HCEC 1CT (cell line): Measurements from ENCODE around the gene SOS1.
A peak's percentile ranks its signal among the peaks of the same experiment; 100 is the strongest.
"Not testable (repeated sequence)": the region's sequence is repeated elsewhere in the genome, so short reads cannot be mapped to it uniquely, and the experiment has no call there.

Source experiments
- DNase-seq: peaks from one replicate; pipeline ENCODE4 v3.0.0-alpha.2; 2017

The SOS1 gene

DNA sequence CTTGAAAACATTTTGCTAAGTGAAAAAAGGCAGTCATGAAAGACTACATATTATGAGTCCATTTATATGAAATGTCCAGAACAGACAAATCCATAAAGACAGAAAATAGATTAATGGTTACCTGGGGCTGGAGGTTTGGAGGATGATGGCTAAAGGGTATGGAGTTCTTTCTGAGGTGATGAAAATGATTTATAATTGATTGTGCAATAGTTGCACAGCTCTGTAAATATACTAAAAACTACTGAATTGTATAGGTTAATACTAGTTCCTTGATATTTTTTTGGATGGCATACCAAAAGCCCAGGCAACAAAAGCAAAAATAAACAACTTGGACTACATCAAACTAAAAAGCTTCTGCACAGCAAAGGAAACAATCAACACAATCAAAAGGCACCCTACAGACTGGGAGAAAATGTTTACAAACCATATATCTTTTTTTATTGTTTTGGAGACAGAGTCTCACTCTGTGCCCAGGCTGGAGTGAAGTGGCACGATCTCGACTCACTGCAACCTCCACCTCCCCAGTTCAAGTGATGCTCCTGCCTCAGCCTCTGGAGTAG is 21.5 kb downstream of the SOS1 start:
- DNase-seq, result no peak

DNA sequence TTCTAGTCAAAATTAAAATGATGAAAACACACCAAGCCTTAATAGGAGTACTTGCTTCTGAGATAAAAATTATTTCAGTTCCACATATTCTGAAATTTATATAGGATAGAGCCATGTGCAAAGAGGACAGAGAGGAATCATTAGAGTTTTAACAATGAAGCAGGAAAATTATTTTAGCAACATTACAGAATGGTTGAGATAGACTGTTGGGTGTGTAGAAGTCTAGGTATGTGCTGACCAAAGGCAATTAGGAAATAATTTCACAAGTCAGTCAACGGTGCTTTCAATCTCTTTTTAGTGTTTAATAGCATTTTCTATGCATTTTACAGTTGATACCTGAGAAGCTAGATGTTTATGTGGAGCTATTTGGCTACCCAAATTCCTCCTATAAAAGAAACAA is 25.2 kb downstream of the SOS1 start:
- DNase-seq, result no peak

GRCh38 chr2:39094717-39095363 is 26.0 kb downstream of the SOS1 start:
- peak; percentile 70 for DNase-seq

- DNase-seq, result no peak
Observed at GRCh38 chr2:39093218-39093898, 27.5 kb downstream of the SOS1 start.

DNA sequence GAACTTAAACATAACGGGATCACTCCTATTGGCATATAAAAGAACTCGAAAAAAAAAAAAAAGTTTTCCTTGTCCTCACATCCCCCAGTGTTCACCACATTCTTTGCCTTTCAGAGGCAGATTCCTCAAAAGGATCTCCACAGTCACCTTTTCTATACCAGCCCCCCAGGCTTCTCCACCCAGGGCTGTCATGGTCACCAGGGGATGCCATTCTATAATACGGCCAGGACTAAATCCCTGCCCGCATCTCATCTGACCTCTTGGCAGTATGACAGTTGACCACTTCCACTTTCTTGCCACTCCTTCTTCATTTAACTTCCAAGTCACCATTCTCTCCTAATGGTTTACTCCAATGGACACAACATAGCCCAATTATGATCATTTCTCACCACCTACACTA is 29.3 kb downstream of the SOS1 start:
- no peak for DNase-seq

- no peak for DNase-seq
Observed at GRCh38 chr2:39091063-39091462, 29.8 kb downstream of the SOS1 start.

- no peak for DNase-seq
Observed at GRCh38 chr2:39080152-39080551, 40.7 kb downstream of the SOS1 start.

GRCh38 chr2:39069890-39070465 is 50.9 kb downstream of the SOS1 start:
- DNase-seq, result no peak

DNA sequence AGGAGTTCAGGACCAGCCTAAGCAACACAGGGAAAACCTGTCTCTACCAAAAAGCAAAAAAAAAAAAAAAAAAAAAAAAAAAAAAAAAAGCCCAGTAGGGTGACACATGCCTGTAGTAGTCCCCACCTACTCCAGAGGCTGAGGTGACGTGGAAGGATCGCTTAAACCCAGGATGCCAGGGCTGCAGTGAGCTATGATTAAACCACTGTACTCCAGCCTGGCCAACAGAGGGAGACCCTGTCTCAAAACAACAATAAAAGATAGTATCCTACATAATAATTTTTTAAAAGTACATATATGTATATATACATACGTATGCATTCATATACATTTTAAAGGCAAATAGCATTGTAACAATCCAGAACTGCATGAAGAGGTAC is 51.7 kb downstream of the SOS1 start:
- no peak for DNase-seq

- no peak for DNase-seq
Observed at GRCh38 chr2:39068299-39069135, 52.3 kb downstream of the SOS1 start.

DNA sequence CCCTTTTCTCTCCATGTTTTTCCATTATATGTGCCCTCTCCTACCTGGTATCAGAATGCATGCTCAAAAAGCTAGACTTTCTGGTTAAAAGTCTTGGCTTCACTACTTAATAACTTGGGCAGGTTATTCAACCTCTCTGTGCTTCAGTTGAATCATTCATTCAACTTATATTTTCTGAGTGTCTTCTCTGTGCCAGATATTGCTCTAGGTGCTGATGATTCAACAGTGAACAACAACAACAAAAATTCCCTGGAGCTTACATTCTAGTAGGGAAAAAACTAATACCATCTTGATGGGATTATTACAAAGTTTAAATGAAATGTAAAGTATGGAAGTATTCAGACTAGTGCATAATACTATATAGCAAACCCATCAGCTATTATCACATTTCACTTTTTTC is 55.2 kb downstream of the SOS1 start:
- DNase-seq, result no peak

DNA sequence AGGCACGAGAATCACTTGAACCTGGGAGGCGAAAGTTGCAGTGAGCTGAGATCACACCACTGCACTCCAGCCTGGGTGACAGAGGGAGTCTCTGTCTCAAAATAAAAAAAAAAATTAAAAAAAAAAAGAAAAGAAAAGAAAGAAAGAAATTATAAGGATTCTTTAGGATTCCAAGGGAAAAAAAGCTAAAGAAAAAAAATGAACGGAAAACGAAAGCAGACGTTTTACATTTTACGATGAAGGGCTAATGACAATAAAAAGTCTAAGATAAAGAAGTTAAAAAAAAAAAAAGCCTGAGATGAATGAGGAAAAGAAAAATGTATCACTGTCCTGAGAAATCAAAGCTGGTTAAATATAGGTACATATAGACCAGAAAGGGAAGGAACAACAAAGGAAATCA is 58.5 kb downstream of the SOS1 start:
- DNase-seq, result no peak

DNA sequence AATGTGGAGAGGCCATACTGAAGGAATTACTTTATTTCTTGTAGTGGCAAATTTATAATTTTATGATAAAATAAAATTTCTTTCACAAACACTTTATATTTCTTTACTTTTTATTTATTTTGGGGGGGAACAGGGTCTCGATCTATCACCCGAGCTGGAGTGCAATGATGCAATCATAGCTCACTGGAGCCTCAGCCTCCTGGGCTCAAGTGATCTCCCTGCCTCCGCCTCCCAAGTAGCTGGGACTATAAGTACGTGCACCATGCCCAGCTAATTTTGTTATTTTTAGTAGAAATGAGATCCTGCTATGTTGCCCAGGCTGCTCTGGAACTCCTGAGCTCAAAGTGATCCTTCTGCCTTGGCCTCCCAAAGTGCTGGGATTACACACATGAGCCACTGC is 59.6 kb downstream of the SOS1 start:
- DNase-seq, result no peak

GRCh38 chr2:39059366-39059952 is 61.4 kb downstream of the SOS1 start:
- DNase-seq, result peak; percentile 40

DNA sequence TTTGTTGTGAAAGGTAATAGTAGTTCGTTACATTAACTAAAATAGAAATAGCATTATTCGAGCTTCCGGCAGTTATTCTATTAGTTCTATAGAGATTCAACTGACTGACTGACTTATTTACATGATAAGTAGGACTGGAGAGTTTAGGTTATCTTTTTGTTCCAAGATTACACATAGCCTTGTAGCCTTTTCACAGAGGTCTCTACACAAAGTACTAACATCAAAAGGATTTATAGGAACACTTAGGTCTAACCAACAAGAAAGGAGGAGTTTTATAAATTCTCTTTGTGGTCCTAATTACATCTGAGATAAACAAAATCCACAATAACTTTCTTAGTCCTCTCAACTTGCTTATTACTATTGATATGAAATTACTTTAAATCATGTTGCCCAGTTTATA is 62.8 kb downstream of the SOS1 start:
- no peak for DNase-seq

- not testable (repeated sequence) for DNase-seq
Observed at GRCh38 chr2:39052665-39053064, 68.2 kb downstream of the SOS1 start.

- DNase-seq, result peak; percentile 20
Observed at GRCh38 chr2:39050109-39050508, 70.7 kb downstream of the SOS1 start.

DNA sequence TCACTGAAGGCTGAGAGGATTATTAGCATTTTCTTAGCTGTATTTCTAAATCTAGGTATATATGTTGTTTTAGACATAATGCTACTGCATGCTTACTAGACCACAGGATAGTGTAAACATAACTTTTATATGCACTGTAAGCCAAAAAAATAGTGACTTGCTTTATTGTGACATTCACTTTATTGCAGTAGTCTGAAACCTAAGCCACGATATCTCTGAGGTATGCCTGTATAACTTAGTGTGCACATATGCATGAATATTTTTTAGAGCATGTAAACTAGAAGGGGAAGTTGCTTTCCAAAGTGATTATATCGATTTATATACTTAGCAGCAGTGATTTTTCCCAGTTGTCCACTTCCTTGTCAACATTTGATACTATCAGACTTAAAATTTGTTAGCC is 81.8 kb downstream of the SOS1 start:
- DNase-seq, result no peak

DNA sequence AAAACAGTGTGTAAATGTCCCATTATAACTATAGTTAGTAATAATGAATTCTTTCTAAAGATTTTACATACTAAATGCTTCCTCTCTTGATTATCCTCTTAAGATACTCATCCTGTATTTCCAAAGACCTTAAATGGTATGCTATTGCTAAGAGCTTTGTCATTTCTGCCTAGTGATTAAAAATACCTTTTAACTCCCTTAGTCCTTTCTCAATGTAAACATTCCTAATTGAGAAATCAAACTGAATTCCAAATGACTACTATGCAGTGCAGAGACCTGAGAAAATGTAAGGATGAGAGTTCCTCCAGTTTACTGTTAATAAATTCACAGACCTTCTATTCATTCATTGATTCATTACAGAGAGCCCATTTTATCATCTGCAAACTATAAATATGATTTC is 86.9 kb downstream of the SOS1 start:
- DNase-seq, result peak; percentile 90

- no peak for DNase-seq
Observed at GRCh38 chr2:39027421-39027820, 93.4 kb downstream of the SOS1 start.

DNA sequence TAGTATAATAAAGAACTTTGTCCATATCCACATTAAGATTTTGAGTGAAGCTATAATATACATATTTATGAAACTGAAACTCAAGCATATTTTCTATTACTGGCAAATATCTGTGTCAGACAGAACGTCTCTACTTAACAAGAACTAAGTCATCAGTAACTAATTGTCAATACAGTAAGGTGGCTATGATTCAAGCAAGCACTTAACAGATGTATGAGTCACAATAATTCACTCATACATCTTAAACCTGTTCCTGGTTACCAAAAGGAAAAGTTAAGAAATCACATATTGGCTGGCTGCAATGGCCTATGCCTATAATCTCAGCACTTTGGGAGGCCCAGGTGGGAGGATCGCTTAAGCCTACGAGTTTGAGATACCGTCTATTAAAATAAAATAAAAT is 96.0 kb downstream of the SOS1 start:
- peak; percentile 61 for DNase-seq

GRCh38 chr2:39023649-39024048 is 97.2 kb downstream of the SOS1 start:
- no peak for DNase-seq

DNA sequence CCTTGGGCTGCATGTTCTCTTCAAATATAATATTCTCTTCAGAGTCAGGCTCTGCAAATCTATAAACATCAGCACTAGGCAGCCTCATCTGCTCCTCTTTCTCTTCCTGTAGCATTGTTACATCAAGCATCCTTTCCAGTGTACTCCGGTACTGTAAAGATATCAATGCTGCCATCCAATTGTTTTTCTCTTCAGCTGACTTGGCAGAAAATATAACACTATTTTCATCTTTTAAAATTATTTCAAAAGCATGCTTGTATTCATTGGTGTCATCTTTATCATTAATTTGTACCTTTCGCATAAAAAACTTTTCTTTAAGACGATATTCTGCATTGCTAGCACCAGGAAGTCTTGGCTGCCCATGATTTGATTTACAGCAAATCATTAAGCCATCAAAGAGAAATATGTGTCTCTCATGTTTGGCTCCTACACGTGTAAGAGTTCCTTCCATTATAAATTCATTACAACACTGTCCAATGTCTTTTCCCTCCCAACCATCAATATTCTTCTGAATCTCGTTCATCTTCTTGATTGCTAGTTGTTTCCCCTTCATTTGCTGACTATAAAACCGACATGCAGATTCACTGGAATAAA is 98.1 kb downstream of the SOS1 start:
- no peak for DNase-seq
